ENCODE measurements around the gene PCK1. TPM values are rescaled to one million over a fixed set of nuclear protein-coding genes. Genes with fewer than 3 reads are reported as not detected.

The PCK1 gene
- total RNA-seq, 4 donors from 2014 or later = 395 to 794 (median 739) TPM

- WGBS, 2 donors (ENCODE audit: low coverage in 1 of 2) = 85% methylated on average over 10 of the region's 10 CpGs; no CpG with 5 or more reads in 1 of the 2 donors
- TF ChIP-seq POLR2A (IDR thresholded peaks at IDR 0.05) = no peak
- TF ChIP-seq EP300 (IDR thresholded peaks at IDR 0.05; ENCODE audit: low read depth) = no peak
- Histone ChIP-seq H3K36me3 (no peaks in the 10 kb centered on the region), H3K9me3 (no peaks in the 10 kb centered on the region), H3K4me3 (no peak overlapping the region), H3K4me1 (peaks cover 21 to 39% (median 23%) of the 10 kb centered on the region in 4 donors), H3K27me3 (no peaks in the 10 kb centered on the region), H3K27ac (no peak overlapping the region)
- DNase-seq = no peak
- in situ Hi-C loops (cut with MboI; ENCODE audit: low pct_ligation_motif_present in 1 of 4, low pct_unique_long_range_greater_than_20kb in 1 of 4, low sequenced_read_pairs in 3 of 4) = loop anchor here in 1 of 4 donors (25.0 kb wide), 1 partner anchor 191 kb away; the partner anchor contains the start of gene RBM38
- intact Hi-C loops (cut with DNase I; ENCODE audit: low total_unique reads) = no loop called here
Observed at GRCh38 chr20:57578476-57579165, 17.7 kb downstream of the PCK1 start.

DNA sequence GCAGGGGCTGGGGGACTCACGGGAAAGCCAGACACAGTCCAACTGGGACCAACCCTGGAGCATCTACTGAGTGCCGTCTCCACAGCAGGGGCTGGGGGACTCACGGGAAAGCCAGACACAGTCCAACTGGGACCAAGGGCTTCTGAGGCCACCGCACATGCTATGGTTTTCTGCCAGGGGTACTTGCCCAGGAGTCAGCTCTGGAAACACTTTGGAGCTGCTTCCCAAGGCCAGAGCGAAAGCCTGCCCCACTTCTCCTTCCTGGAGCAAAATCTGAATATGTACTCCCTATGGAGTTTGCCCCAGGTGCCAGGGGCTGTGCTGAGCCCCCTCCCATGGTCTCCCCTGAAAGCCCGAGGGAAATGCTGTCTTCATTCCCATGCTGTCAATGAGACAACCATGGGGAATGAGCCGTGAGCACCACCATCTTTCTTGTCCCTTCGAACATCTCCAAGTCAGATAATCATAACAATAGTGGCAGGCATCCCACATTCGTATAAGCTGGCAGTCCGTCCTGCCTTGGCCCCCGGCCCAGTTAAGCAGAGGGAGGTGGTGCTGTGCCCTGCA lies 18.5 kb downstream of the PCK1 start:
- 41 to 54% methylated on average over 5 to 8 of the region's 11 CpGs for WGBS, 2 donors (ENCODE audit: low coverage in 1 of 2)
- in situ Hi-C loops (cut with MboI; ENCODE audit: low pct_ligation_motif_present in 1 of 4, low pct_unique_long_range_greater_than_20kb in 1 of 4, low sequenced_read_pairs in 3 of 4) = loop anchor here in 1 of 4 donors (25.0 kb wide), 1 partner anchor 192 kb away; the partner anchor contains the start of gene RBM38

GRCh38 chr20:57579898-57580447 lies 19.1 kb downstream of the PCK1 start:
- Histone ChIP-seq H3K4me3 (no peak overlapping the region), H3K27me3 (no peaks in the 10 kb centered on the region), H3K4me1 (peaks cover 21 to 39% (median 23%) of the 10 kb centered on the region in 4 donors), H3K9me3 (no peaks in the 10 kb centered on the region), H3K36me3 (no peaks in the 10 kb centered on the region), H3K27ac (peak overlapping the region in 3 of 4 donors; percentile 14 to 62 (median 42))
- intact Hi-C loops (cut with DNase I; ENCODE audit: low total_unique reads) = no loop called here
- in situ Hi-C loops (cut with MboI; ENCODE audit: low pct_ligation_motif_present in 1 of 4, low pct_unique_long_range_greater_than_20kb in 1 of 4, low sequenced_read_pairs in 3 of 4) = loop anchor here in 1 of 4 donors (25.0 kb wide), 1 partner anchor 193 kb away; the partner anchor contains the start of gene RBM38
- 20 to 21% methylated on average over 1 to 18 of the region's 21 CpGs for WGBS, 2 donors (ENCODE audit: low coverage in 1 of 2)
- TF ChIP-seq POLR2A (IDR thresholded peaks at IDR 0.05) (no peak), EP300 (IDR thresholded peaks at IDR 0.05; ENCODE audit: low read depth) (peak; percentile 30), CTCF (IDR thresholded peaks at IDR 0.05) (no peak), POLR2AphosphoS5 (IDR thresholded peaks at IDR 0.05) (peak in 1 of 3 donors; percentile 64)
- no peak for DNase-seq

More for the DNA sequence above, 18.5 kb downstream of the PCK1 start:
- Histone ChIP-seq H3K4me3 (no peak overlapping the region), H3K27ac (peak overlapping the region in 3 of 4 donors; percentile 6 to 62 (median 42)), H3K9me3 (no peaks in the 10 kb centered on the region), H3K27me3 (no peaks in the 10 kb centered on the region), H3K4me1 (peaks cover 21 to 39% (median 23%) of the 10 kb centered on the region in 4 donors), H3K36me3 (no peaks in the 10 kb centered on the region)
- intact Hi-C loops (cut with DNase I; ENCODE audit: low total_unique reads) = no loop called here
- DNase-seq = no peak
- no peak for TF ChIP-seq EP300 (IDR thresholded peaks at IDR 0.05; ENCODE audit: low read depth)
- no peak for TF ChIP-seq POLR2A (IDR thresholded peaks at IDR 0.05)
- TF ChIP-seq CTCF (IDR thresholded peaks at IDR 0.05) = no peak
- TF ChIP-seq POLR2AphosphoS5 (IDR thresholded peaks at IDR 0.05) = no peak

GRCh38 chr20:57580478-57581201 lies 19.7 kb downstream of the PCK1 start:
- intact Hi-C loops (cut with DNase I; ENCODE audit: low total_unique reads) = no loop called here
- TF ChIP-seq EP300 (IDR thresholded peaks at IDR 0.05; ENCODE audit: low read depth) (no peak), POLR2AphosphoS5 (IDR thresholded peaks at IDR 0.05) (no peak), CTCF (IDR thresholded peaks at IDR 0.05) (no peak), POLR2A (IDR thresholded peaks at IDR 0.05) (no peak)
- H3K9me3 ChIP-seq = no peaks in the 10 kb centered on the region
- no peak overlapping the region for H3K4me3 ChIP-seq
- H3K36me3 ChIP-seq = no peaks in the 10 kb centered on the region
- peaks cover 21 to 39% (median 23%) of the 10 kb centered on the region in 4 donors for H3K4me1 ChIP-seq
- 65% methylated on average over 13 of the region's 13 CpGs; no CpG with 5 or more reads in 1 of the 2 donors for WGBS, 2 donors (ENCODE audit: low coverage in 1 of 2)
- DNase-seq = no peak
- H3K27ac ChIP-seq = peak overlapping the region in 3 of 4 donors; percentile 14 to 62 (median 42)
- in situ Hi-C loops (cut with MboI; ENCODE audit: low pct_ligation_motif_present in 1 of 4, low pct_unique_long_range_greater_than_20kb in 1 of 4, low sequenced_read_pairs in 3 of 4) = loop anchor here in 1 of 4 donors (25.0 kb wide), 1 partner anchor 193 kb away; the partner anchor contains the start of gene RBM38
- H3K27me3 ChIP-seq = no peaks in the 10 kb centered on the region
